A673 (cell line): ENCODE results near the gene ARFRP1. TPM values are rescaled to one million over a fixed set of nuclear protein-coding genes. Genes with fewer than 3 reads are reported as not detected.

Experiments
- BruUV-seq: library from RNA; stranded (reverse); fragments of 400-500 nt; replicated peaks from 2 replicates; lab custom pipeline; 2021; lab: Mats Ljungman, UMichigan
- CTCF ChIA-PET: fragments of 300-600 bp; sonication (Branson Sonifier 250); formaldehyde crosslinking; loops from one replicate; lab custom pipeline; 2022; ENCODE audit warnings: antibody characterized with exemption; lab: Charles Lee
- POLR2A ChIA-PET: fragments of 300-600 bp; sonication (Branson Sonifier 250); formaldehyde crosslinking; loops from one replicate; lab custom pipeline; 2022; ENCODE audit warnings: antibody characterized with exemption; ENCODE audit not compliant: low non-redundant PET; lab: Charles Lee
- DNase-seq: peaks from one replicate; pipeline ENCODE4 v3.0.0-alpha.2; 2015; ENCODE audit warnings: low spot score
- H3K27ac ChIP-seq: fragments of 200-600 bp; sonication (generic); 2 replicates; pipeline ENCODE4 v1.5.1; 2016; ENCODE audit warnings: mixed run types, low read depth, mild to moderate bottlenecking, mixed read lengths, antibody characterized with exemption, low read length; ENCODE audit not compliant: poor library complexity, severe bottlenecking
- H3K27me3 ChIP-seq: fragments of 200-600 bp; sonication (generic); replicated peaks from 2 replicates; pipeline ENCODE4 v1.6.1; 2017; ENCODE audit warnings: mixed run types, low read depth, mild to moderate bottlenecking, mixed read lengths, antibody characterized with exemption, low read length; ENCODE audit not compliant: insufficient read depth, poor library complexity
- H3K36me3 ChIP-seq: fragments of 200-600 bp; sonication (generic); 2 replicates; pipeline ENCODE4 v1.6.1; 2016; ENCODE audit warnings: mixed run types, mild to moderate bottlenecking, mixed read lengths, antibody characterized with exemption, low read length; ENCODE audit not compliant: insufficient read depth, poor library complexity, severe bottlenecking
- H3K4me1 ChIP-seq: fragments of 200-600 bp; sonication (generic); 2 replicates; pipeline ENCODE4 v1.6.1; 2017; ENCODE audit warnings: mixed run types, mild to moderate bottlenecking, mixed read lengths, antibody characterized with exemption, low read length; ENCODE audit not compliant: insufficient read depth, poor library complexity, severe bottlenecking
- H3K4me3 ChIP-seq: fragments of 200-600 bp; sonication (generic); 2 replicates; pipeline ENCODE4 v1.5.1; 2016; ENCODE audit warnings: low read depth, mixed run types, mild to moderate bottlenecking, mixed read lengths, low read length; ENCODE audit not compliant: poor library complexity, severe bottlenecking
- H3K9me3 ChIP-seq: fragments of 200-600 bp; sonication (generic); 2 replicates; pipeline ENCODE4 v1.6.1; 2016; ENCODE audit warnings: mixed run types, low read depth, mild to moderate bottlenecking, mixed read lengths, antibody characterized with exemption, low read length; ENCODE audit not compliant: poor library complexity, severe bottlenecking
- EZH2 ChIP-seq: fragments of 200-600 bp; sonication (generic); IDR thresholded peaks from 2 replicates; pipeline ENCODE4 v1.6.1; 2017; ENCODE audit warnings: borderline replicate concordance, low read depth, mild to moderate bottlenecking, mixed read lengths, antibody characterized with exemption, low read length; ENCODE audit not compliant: poor library complexity, severe bottlenecking
- intact Hi-C: fragments of 100-400 bp; cut with micrococcal nuclease; formaldehyde crosslinking; loops from one replicate; pipeline ENCODE4 v1.10.0; 2022; ENCODE audit not compliant: unreplicated experiment
- total RNA-seq: library from RNA; stranded (reverse); gene quantifications from 2 replicates; pipeline ENCODE4 v1.2.3, GENCODE V29; 2021
- TF ChIP-seq, protein P1 (sequence below): fragments of 300-800, 200-600 bp; sonication (generic); conservative IDR thresholded peaks from 2 replicates; pipeline ENCODE4 v1.5.1; 2017; ENCODE audit warnings: low read depth, mild to moderate bottlenecking, antibody characterized with exemption, low read length, moderate library complexity, mixed read lengths

ARFRP1 gene
- total RNA-seq, 1 experiment from 2014 or later: 41.1 TPM

DNA sequence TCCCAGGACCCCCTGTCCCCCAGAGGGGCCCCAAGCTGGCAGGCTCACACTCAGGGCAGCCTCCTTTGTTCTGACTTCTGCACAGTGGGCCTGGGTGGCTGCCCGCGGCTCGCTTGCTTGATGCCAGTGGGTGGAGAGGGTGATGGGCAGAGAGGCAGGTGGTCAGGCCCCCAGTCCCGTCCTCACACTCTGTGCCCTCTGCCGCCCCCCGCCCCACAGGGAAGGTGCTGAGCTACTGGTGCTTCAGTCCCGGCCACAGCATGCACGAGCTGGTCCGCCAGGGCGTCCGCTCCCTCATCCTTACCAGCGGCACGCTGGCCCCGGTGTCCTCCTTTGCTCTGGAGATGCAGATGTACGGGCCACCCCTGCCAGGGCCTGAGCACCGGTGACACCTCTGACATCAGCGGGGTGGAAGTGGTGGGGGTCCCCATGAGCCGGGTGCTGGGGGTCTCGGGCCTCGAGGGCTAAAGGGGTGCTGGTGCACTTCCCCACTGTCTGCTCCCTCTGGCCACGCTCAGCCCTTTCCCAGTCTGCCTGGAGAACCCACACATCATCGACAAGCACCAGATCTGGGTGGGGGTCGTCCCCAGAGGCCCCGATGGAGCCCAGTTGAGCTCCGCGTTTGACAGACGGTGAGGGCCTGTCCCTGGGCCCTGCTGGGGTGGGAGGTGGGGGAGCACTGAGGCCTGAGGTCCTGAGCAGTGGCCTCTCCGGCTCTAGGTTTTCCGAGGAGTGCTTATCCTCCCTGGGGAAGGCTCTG is 20.2 kb downstream of the ARFRP1 start:
- TF ChIP-seq EZH2: no peak
- TF ChIP-seq, protein P1, sequence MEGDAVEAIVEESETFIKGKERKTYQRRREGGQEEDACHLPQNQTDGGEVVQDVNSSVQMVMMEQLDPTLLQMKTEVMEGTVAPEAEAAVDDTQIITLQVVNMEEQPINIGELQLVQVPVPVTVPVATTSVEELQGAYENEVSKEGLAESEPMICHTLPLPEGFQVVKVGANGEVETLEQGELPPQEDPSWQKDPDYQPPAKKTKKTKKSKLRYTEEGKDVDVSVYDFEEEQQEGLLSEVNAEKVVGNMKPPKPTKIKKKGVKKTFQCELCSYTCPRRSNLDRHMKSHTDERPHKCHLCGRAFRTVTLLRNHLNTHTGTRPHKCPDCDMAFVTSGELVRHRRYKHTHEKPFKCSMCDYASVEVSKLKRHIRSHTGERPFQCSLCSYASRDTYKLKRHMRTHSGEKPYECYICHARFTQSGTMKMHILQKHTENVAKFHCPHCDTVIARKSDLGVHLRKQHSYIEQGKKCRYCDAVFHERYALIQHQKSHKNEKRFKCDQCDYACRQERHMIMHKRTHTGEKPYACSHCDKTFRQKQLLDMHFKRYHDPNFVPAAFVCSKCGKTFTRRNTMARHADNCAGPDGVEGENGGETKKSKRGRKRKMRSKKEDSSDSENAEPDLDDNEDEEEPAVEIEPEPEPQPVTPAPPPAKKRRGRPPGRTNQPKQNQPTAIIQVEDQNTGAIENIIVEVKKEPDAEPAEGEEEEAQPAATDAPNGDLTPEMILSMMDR: no peak
- ChIA-PET POLR2A (interaction anchor here (0.6 kb wide), 1 partner anchor 38 kb away, joined by 6 read pairs; no protein-coding TSS in a partner anchor), CTCF (no interaction called here)
- Histone ChIP-seq H3K9me3 (no peaks in the 10 kb centered on the region), H3K36me3 (no peaks in the 10 kb centered on the region), H3K4me3 (no peak overlapping the region), H3K27ac (no peak overlapping the region), H3K27me3 (no peaks in the 10 kb centered on the region), H3K4me1 (peaks cover under 1% of the 10 kb centered on the region)
- no peak for DNase-seq
- BruUV-seq: no TSS peak
- intact Hi-C loops: no loop called here

DNA sequence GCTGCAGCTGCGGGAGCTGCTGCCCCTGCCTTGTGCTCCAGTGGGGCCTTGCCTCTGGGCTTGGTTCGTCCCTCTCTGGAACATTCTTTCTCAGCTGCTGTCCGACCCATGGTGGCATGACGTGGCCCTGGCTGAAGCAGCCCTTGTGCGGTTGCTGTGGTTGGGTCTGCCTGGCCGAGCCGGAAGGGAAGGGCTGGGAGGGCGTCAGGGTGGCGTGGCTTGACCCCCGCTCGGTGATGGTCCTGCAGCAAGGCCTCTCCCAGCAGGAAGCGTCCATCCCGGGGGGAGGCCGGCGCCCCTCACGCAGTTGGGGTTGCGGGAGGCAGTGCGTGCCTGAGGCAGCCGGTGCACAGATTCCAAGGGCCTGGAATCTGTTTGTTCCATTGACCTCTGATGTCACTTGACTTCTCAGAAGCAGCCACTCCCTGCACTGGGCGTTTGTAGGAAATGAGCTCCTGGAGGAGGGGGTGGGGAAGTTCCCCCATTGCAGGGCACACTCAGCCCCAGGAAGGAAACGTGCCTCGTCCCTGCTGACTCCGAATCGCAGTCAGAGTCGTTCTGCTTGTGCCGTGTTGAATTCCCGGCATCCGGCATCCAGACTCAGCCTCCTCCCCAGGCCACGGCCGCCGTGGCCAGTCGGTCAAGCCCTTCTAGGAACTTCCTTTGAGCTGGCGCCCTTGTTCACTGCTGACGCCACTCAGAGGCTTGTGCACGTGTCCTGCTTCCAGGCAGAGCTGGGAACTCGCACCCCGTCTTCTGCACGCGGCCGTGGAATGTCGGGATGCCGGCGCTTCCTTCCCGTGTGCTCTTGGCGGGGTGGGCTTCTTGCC is 21.1 kb downstream of the ARFRP1 start:
- intact Hi-C loops: no loop called here
- DNase-seq: no peak
- ChIA-PET CTCF (no interaction called here), POLR2A (no interaction called here)
- Histone ChIP-seq H3K27me3 (no peaks in the 10 kb centered on the region), H3K36me3 (no peaks in the 10 kb centered on the region), H3K9me3 (no peaks in the 10 kb centered on the region), H3K27ac (no peak overlapping the region), H3K4me3 (no peak overlapping the region), H3K4me1 (peaks cover 8% of the 10 kb centered on the region)
- TF ChIP-seq, protein P1: no peak
- TF ChIP-seq EZH2: no peak
- BruUV-seq: no TSS peak

GRCh38 chr20:63686094-63686491 is 21.7 kb downstream of the ARFRP1 start:
- no peaks in the 10 kb centered on the region for H3K36me3 ChIP-seq
- no peak overlapping the region for H3K4me3 ChIP-seq
- ChIA-PET POLR2A (no interaction called here), CTCF (no interaction called here)
- no TSS peak for BruUV-seq
- H3K4me1 ChIP-seq: peaks cover 8% of the 10 kb centered on the region
- TF ChIP-seq, protein P1: no peak
- TF ChIP-seq EZH2: no peak
- no peak for DNase-seq
- no peaks in the 10 kb centered on the region for H3K27me3 ChIP-seq
- intact Hi-C loops: no loop called here
- H3K9me3 ChIP-seq: no peaks in the 10 kb centered on the region
- H3K27ac ChIP-seq: no peak overlapping the region
